NCI-H128 (cell line): Measurements from ENCODE around the gene CACYBP.

ENCODE experiments used
- DNase-seq: peaks from one replicate; lab custom pipeline; 2025; ENCODE audit not compliant: unreplicated experiment; lab: John Stamatoyannopoulos, UW

The CACYBP gene

GRCh38 chr1:174999936-175000696 is at the start of gene CACYBP:
CACYBP (plus strand) TSS chr1:174999947; CDS start chr1:175000181, 234 bp downstream.
- DNase-seq = peak; percentile 18

- DNase-seq = no peak
These were observed 46.3 kb upstream of the CACYBP start for GRCh38 chr1:174953285-174954072.

- DNase-seq = peak; percentile 70
These were observed 45.7 kb upstream of the CACYBP start for GRCh38 chr1:174954073-174954460.

- peak; percentile 77 for DNase-seq
These were observed 44.8 kb upstream of the CACYBP start for GRCh38 chr1:174954671-174955669.

- DNase-seq = no peak
These were observed 43.7 kb upstream of the CACYBP start for GRCh38 chr1:174956086-174956485.

- no peak for DNase-seq
These were observed 42.8 kb upstream of the CACYBP start for GRCh38 chr1:174956976-174957375.

- DNase-seq = no peak
These were observed 41.9 kb upstream of the CACYBP start for GRCh38 chr1:174957829-174958228.

- no peak for DNase-seq
These were observed 41.4 kb upstream of the CACYBP start for GRCh38 chr1:174958396-174958795.

- DNase-seq = no peak
These were observed 39.4 kb upstream of the CACYBP start for GRCh38 chr1:174960362-174960761.

- DNase-seq = no peak
These were observed 36.1 kb upstream of the CACYBP start for GRCh38 chr1:174963529-174964125.

- peak; percentile 5 for DNase-seq
These were observed 35.3 kb upstream of the CACYBP start for GRCh38 chr1:174964261-174964971.

- DNase-seq = no peak
These were observed 34.8 kb upstream of the CACYBP start for GRCh38 chr1:174964972-174965361.

GRCh38 chr1:174965362-174966007 is 34.3 kb upstream of the CACYBP start:
- no peak for DNase-seq

GRCh38 chr1:174966008-174966572 is 33.7 kb upstream of the CACYBP start:
- no peak for DNase-seq

- no peak for DNase-seq
These were observed 31.7 kb upstream of the CACYBP start for GRCh38 chr1:174967845-174968705.

- no peak for DNase-seq
These were observed 30.9 kb upstream of the CACYBP start for GRCh38 chr1:174968750-174969244.

GRCh38 chr1:174969977-174970376 is 29.8 kb upstream of the CACYBP start:
- DNase-seq = no peak

GRCh38 chr1:174971466-174971865 is 28.3 kb upstream of the CACYBP start:
- DNase-seq = no peak
